Fibroblast of peridontal ligament (primary cell): Measurements from ENCODE around the gene PPP1CC.
A peak's percentile ranks its signal among the peaks of the same experiment; 100 is the strongest.
"Not testable (repeated sequence)": the region's sequence is repeated elsewhere in the genome, so short reads cannot be mapped to it uniquely, and the experiment has no call there.

Experiments used
- DNase-seq: peaks from one replicate; pipeline ENCODE4 v3.0.0-alpha.2; 2010; ENCODE audit errors: extremely low read depth

The PPP1CC gene

DNA sequence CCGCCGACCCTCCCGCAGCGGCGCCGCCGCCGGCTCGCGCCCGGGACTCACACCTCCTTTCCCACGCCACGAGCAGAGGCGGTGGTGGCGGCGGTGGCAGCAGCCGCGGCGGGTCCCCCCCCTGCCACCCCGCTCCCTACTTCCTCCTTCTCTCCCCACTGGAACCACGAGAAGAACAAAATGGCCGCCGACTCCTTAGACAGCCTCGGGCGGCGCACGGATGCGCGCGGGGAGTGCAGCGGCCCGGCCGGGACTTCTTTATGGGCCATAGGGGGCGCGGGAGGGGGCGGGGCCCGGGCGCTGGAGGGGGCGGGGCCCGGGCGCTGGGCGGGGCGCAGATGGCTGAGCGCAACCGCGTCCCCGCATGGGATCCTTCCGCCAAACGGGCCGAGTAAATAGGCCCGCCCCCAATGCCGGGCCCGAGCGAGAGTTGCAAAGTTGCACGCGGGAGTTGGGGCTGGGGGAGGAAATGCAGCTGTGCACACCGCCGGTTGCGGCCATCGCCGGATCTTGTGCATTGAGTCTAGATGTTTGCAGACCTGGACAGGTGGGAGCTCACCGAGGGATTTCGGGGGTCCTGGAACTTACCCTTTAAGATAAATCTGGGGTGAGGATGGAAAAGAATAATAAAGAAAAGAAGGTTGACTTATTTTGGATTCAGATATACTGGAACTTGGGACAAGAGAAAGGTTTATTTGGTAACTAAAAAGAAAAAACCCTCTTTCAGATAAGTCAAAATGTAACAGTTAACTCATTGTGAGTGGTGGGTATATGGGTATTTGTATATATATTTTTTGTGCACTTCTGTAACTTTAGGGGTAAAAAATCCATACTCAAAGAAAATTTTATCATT, at the start of gene PPP1CC:
Gene PPP1CC (minus strand): TSS at position 174 of the 853 bp plus-strand sequence. CDS start 184 bp downstream, outside the sequence.
- peak; percentile 86 for DNase-seq

DNA sequence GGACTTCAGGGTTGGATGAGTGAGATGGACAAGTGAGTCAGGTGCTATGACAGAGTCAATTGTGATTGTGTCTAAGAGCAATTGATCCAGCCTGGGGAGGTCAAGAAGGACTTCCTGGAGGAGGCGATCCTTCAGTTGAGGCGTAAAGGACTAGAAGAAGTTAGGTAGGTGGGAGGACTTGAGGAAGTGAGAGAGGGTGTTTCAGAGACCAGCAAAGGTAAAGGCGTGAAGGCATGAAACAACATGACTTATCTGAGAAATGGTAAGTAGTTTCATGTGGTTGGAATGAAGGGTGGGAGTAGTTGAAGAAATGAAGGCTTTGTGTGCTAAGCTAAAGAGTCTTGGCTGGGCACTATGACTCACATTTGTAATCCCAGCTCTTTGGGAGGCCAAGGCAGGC, 48.9 kb upstream of the PPP1CC start:
- no peak for DNase-seq

DNA sequence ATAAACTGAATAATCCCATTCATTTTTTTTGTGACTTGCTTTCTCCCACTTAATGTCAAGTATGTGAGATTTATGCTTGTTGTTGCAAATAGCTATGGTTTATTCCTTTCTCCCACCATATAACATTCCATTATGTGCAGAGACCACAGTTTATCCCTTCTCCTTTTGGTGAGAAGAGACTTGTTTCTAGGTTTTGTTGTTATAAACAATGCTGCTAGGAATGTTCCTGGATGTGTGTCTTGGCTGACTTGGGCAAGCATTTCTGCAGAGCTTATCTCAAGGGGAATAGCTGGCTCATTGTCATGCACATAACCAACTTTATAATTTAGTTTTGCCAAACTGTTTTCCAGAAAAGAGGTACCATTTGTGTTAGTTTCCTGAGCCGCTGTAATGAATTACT, 47.6 kb upstream of the PPP1CC start:
- peak; percentile 36 for DNase-seq

DNA sequence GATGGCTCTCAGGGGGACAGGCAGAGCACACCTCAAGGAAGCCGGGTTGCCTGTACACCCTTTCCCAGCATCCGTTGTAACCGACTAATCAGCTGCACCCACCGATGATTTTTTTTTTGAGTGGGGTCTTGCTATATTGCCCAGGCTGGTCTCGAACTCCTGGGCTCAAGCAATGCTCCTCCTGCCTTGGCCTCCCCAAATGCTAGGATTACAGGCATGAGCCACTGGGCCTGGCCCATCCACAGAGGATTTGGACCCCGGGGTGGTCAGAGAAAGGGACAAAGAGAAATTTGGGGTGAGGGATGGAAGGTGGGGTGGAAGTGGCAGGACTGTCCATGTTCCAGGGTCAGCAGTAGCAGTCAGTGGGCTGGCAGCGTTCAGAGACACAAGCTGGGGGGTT, 43.3 kb upstream of the PPP1CC start:
- no peak for DNase-seq

DNA sequence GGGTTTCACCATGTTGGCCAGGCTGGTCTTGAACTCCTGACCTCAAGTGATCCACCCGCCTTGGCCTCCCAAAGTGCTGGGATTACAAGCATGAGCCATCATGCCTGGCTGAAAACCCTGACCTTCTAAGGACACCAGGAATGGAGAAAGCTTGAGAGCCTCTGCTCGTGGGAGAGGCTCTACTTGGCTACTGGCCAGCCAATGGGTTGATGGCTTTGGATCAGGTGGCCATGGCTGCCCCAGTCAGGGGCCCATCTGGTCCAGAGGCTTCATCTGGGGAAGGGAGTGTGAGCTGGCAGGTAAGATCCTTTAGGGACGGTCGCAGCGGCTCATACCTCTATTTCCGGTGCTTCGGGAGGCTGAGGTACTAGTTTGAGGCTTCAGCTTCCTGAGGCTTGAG, 42.5 kb upstream of the PPP1CC start:
- DNase-seq: no peak

DNA sequence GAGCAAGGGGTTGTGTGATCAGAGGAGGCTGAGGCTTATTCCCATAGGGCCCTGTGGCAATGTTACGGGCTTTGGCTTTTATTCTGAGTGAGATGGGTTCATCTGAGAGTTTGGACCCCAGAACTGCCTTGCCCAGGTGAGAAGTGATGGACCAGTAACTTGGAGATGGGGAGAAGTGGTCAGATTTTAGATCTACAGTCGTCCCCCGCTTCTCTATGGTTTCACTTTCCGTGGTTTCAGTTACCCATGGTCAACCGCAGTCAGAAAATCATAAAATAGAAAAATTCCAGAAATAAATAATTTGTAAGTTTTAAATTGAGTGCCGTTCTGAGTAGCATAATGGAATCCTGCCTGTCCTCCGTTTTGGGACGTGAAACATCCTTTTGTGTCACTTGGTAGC, 40.2 kb upstream of the PPP1CC start:
- DNase-seq: no peak

GRCh38 chr12:110782094-110782493, 39.4 kb upstream of the PPP1CC start:
- no peak for DNase-seq

DNA sequence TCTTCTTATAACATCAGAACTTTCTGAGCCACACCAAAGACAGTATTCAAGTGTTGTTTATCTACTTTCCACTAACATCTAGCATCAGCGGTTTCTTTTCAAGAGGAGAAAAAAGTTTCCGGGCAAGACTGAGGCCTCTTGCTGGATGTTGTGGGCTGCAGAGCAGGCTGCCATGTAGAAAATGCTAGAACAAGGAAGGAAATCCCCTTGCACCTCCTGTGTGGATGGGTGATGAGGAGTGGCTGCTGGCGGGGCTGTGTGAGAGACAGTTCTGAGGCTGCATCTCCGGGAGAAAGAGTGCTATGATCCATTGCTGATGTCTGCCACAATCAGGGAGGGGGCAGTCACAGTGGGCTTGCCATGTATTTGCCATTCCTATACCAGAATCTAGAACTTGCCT, 37.8 kb upstream of the PPP1CC start:
- no peak for DNase-seq

DNA sequence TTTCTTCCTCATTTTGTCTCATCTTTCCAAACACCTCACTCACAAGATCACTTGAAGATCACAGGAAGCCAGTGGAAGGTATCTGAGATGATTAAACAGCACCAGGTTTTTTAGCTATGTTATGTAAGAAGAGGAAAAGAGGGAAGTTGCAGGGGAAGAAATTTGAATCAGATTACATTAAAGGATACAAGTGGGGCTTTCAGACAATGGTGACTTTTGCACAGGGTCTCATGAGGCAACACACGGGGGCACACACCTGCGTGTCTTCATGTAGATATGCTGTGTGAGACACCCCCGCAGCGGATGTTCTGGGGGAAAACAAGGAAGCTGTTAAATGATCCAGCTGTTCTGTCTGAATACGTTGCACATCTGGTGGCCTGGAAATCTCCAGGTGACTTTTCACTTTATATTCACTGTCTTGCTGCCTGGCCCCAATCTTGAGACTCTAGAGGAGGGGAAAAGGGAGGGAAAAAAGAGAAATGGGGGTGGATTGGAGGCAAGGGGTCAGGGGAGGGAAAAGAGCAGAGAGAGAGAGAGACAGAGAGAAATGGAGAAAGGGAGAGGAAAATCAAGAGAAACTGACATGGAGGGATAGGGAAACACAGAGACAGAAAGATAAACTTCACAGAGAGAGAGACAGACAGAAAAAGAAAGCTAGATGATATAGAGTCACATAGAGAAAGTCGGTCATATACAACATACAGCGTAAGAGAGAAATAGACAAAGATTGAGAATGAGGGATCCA, 36.3 kb upstream of the PPP1CC start:
- DNase-seq: no peak

DNA sequence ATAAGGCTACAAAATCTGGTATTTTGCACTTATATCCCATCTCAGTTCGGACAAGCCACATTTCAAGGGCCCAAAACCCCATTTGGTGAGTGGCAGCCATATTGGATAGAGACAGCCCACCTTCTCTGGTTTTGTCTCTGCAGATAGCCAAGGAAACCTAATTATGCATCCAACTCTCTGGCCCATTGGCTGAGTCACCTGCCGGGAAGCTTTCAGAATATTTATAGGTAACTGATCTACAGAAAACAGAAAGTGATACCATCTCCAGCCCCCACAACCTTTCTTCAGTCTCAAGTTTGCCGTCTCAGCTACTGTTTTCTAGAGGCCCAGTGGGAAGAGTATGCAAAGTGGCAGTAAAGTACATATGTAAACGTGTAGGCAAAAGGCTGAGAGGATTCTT, 33.7 kb upstream of the PPP1CC start:
- DNase-seq: no peak

DNA sequence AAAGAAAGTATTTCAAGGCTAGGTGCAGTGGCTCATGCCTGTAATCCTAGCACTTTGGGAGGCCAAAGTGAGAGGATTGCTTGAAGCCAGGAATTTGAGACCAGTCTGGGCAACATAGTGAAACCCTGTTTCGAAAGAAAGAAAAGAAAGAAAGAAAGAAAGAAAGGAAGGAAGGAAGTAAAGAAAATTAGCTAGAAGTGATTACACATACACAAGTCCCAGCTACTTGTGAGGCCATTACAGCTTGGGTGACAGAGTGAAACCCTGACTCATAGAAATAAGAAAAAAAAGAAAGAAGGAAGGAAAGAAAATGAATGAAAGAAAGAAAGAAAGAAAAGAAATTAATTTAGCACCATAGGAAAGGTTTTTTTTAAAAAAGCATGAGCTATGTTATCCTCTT, 33.3 kb upstream of the PPP1CC start:
- DNase-seq: no peak

- no peak for DNase-seq
These were observed 32.1 kb upstream of the PPP1CC start for GRCh38 chr12:110774824-110775223.

DNA sequence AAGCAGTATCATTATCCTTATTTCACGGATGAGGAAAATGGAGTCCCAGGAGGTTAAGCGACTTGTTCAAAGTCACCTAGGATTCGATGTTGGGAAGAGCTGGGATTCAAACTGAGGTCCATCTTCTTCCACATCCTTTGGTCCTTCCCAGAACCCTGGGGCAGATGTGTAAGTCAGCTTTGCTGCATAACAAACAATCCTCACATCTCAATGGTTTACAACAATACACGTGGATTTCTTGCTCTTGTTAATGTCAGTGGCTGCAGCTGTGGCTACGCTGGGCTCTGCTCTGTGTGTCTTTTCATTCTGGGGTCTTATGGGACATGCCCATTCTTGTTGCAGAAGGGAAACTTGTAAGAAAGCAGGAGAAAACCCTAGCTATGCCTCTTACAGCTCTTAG, 26.3 kb upstream of the PPP1CC start:
- no peak for DNase-seq

DNA sequence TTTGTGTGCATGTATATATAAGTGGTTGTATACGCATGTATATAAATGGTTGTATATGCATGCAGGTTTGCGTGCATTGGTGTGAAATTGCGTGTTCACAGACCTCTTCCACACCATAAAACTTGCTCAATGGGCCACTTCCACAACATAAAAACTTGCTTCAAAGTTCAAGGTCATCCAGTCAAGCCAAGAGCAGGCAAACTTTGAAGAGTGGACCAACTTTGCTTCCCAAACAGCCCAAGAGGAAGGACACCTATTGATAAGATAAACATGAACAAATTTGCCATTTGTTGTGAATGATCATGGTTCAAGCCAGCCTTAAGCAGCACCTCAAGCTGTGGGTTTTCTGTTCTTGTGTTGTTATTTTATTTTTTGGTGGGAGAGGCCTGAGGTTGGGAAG, 25.2 kb upstream of the PPP1CC start:
- no peak for DNase-seq

DNA sequence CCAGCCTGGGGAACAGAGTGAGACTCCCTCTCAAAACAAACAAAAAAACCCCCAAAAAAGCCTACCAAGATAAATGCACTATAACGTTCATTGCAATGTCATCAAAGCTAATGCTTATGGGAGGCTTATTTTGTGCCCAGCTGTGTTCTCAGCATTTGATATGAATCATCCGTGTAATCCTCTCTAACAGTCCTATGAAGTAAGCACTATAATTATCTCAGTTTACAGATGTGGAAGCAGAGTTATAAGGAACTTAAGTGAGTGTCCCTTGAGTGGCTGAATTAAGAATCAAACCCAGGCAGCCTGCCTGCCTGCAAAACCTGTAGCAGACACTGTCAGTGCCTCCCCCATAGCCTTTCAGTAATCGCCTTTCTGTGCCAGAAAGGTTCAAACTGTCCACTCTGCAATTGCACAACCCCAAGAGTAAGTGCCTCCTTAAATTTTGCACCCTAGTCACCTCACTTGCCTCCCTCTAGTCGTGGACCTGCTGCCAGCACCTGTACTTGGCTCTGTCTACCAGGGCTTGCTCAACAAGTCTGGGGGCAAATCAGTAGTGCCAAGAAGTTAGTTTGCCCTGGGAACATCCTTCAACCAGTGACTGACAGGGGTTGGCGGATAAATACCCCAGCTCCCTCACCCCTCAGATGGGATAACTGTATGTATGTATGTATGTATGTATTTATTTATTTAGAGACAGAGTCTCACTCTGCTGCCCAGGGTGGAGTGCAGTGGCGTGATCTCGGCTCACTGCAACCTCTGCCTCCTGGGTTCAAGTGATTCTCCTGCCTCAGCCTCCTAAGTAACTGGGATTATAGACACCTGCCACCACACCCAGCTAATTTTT, 23.8 kb upstream of the PPP1CC start:
- DNase-seq: peak; percentile 22

DNA sequence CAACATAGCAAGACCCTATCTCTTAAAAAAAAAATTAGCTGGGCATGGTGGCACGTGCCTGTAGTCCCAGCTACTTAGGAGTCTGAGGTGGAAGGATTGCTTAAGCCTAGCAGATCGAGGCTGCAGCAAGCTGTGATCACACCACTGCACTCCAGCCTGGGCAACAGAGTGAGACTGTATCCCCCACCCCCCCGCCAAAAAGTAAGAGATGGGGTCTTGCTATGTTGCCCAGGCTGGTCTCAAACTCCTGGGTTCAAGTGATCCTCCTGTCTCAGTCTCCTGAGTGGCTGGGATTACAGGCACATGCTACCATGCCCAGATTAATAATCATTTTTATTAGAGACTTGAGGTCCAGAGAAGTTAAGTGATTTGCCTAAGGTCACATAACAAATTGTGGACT, 22.9 kb upstream of the PPP1CC start:
- not testable (repeated sequence) for DNase-seq

DNA sequence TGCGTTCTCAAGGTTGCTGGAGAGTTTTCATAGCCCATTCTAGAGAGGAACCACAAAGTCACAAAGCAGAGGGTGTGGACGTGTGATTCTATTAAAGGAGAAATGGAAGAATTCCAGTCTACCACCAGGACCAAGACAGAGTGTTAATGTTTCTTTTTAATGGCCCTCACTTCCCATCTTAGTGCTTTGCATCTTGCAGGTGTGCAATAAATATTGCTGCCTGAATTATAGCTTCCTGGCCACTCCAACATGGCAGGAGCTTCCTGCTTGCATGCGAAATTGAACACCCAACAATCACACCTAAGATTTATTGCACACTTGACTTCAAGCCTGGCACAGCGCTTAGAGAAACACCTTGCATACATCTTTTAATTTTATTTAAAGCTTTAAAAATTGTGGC, 22.4 kb upstream of the PPP1CC start:
- DNase-seq: no peak

- no peak for DNase-seq
These were observed 20.9 kb upstream of the PPP1CC start for GRCh38 chr12:110763583-110763982.

DNA sequence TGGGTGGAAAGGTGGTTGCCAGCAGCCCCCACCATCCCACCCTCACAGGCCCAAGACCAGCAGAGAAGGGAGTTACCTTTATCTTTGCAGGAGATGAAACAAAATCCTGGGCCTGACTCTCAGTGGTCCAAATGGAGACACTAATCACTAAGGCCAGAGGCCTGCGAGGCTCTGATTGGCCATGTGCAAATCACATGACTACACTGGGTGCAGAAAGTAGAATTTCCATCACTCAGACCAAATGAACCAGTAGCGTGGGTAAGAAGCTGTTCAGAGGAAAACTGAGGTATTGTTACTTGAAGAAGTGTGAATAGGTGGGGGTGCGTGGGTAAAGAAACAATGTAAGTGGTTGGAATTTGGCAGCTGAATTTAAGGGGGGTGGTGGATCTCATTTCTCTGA, 20.2 kb upstream of the PPP1CC start:
- no peak for DNase-seq

DNA sequence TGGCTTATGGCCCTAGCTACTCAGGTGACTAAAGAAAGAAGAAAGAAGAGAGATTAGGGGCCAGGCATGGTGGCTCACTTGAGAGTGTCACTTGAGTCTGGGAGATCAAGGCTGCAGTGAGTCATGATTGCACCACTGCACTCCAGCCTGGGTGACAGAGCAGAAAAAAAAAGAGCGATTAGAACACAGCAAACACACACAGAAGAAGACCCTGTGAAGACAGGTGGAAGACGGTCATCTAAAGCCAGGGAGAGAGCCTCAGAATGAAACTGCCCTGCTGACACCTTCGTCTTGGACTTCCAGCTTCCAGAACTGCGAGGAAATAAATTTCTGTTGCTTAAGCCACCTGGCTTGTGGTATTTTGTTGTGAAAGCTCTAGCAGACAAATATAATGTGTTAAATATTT, 17.5 kb upstream of the PPP1CC start:
- DNase-seq: no peak

DNA sequence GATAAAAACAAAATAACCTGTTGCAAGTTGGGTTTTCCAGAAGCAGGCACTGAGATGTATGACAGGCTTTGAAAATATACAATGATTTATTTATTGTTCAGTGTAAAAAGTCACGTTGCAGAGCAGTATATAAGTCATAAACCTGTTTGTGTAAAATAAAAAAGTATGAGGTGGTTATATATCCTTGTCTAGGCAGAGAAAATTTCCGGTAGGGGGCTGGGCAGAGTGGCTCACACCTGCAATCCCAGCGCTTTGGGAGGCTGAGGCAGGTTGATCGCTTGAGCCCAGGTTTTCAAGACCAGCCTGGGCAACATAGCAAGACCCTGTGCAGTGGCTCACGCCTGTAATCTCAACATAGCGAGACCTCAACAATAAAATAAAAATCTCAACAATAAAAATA, 16.2 kb upstream of the PPP1CC start:
- DNase-seq: no peak

GRCh38 chr12:110756611-110757010, 13.9 kb upstream of the PPP1CC start:
- DNase-seq: no peak
